Large intestine (tissue), 3 donors: Measurements from ENCODE around the gene MOXD1. TPM values are rescaled to one million over a fixed set of nuclear protein-coding genes. Genes with fewer than 3 reads are reported as not detected.
"Not testable (repeated sequence)": the region's sequence is repeated elsewhere in the genome, so short reads cannot be mapped to it uniquely, and the experiment has no call there.

Experiments used
- DNase-seq, 2 donors: peaks; one replicate each; pipeline versions ENCODE4 v3.0.0 to v3.0.0-alpha.2; 2013
- H3K27ac ChIP-seq: one replicate; pipeline ENCODE4 v1.5.1; 2013; ENCODE audit warnings: low read length
- H3K27me3 ChIP-seq: 2 replicates; pipeline ENCODE4 v1.6.1; 2013; ENCODE audit warnings: low read length; ENCODE audit not compliant: control insufficient read depth, insufficient read depth
- H3K36me3 ChIP-seq: 2 replicates; pipeline ENCODE4 v1.6.1; 2013; ENCODE audit warnings: low read length; ENCODE audit not compliant: control insufficient read depth, insufficient read depth
- H3K4me1 ChIP-seq: one replicate; pipeline ENCODE4 v1.6.1; 2013; ENCODE audit warnings: low read length; ENCODE audit not compliant: control insufficient read depth, insufficient read depth
- H3K4me3 ChIP-seq: one replicate; pipeline ENCODE4 v1.5.1; 2013; ENCODE audit warnings: low read length
- H3K9me3 ChIP-seq: one replicate; pipeline ENCODE4 v1.6.1; 2013; ENCODE audit warnings: mild to moderate bottlenecking, low read depth, low read length, moderate library complexity; ENCODE audit not compliant: control insufficient read depth
- WGBS: methylation state at CpG from one replicate; pipeline ENCODE4 v1.1.5; 2013; ENCODE audit warnings: low lambda C conversion rate; ENCODE audit not compliant: insufficient coverage; 5-methylcytosine and 5-hydroxymethylcytosine counted together
- polyA plus RNA-seq: library from polyadenylated mRNA; unstranded; fragments of 120-200 nt; gene quantifications from one replicate; pipeline ENCODE4 v1.2.1, GENCODE V29; 2013

The MOXD1 gene
- polyA plus RNA-seq, 1 donor, result 13.6 TPM

DNA sequence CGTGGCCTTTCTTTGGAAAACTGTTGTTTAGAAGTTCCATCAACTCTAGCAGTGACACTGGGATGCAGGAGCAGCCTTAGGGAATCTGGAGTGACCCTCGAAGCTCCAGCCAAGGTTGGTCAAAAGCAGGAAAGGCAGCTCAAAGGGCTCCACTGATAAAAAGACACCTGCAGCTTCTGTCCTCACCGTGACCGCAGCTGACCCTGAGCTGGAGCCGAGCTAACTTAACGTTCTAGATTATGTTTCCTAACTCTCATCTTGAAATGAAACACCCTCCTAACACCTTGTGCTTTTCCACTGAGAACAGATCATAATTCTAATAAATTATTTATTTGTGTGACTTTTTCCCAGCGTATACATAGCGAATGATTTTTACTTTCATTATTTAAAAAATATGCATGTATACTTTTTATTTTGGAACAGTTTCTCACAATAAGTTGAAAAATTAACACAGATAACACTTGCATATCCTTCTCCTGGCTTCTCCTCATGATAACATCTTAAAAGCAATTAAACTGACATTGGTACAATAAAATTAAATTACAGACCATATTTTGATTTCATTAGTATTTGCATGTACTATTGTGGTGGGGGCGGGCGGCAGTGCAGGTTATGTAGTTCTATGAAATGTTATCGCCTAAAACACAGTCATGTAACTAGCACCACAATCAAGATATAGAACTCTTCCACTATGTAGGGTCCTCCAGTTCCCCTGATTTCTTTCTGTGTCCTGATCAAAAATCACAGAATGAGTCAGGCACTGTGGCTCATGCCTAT lies 116.1 kb downstream of the MOXD1 start:
- Histone ChIP-seq H3K4me3 (no peak overlapping the region), H3K27ac (no peak overlapping the region), H3K36me3 (no peaks in the 10 kb centered on the region), H3K4me1 (no peaks in the 10 kb centered on the region), H3K9me3 (no peaks in the 10 kb centered on the region), H3K27me3 (peaks cover 3% of the 10 kb centered on the region)
- no peak for DNase-seq
- 82% methylated on average over 5 of the region's 11 CpGs for WGBS

DNA sequence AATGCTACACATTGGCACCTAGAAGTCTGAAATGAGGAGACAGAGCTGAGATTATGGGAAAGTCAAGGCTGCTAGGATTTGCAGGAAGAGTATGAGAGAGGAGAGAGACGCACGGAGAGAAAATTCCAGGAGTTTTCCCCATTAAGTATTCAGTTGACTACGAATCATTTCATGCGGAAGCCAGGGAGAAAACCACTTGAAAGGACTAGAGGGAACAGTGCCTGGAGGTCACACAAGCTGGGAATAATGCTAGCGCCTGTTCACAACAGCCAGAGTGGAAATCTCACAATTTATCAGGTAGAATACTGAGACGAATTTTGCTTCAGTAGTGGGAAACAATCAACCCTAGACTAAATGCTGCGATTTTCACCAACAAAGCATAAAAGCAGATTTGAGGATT lies 118.6 kb downstream of the MOXD1 start:
- no peaks in the 10 kb centered on the region for H3K36me3 ChIP-seq
- peaks cover 2% of the 10 kb centered on the region for H3K27me3 ChIP-seq
- no peak overlapping the region for H3K4me3 ChIP-seq
- H3K4me1 ChIP-seq, result no peaks in the 10 kb centered on the region
- no peak for DNase-seq
- H3K27ac ChIP-seq, result no peak overlapping the region
- 94% methylated on average over 3 of the region's 7 CpGs for WGBS
- H3K9me3 ChIP-seq, result no peaks in the 10 kb centered on the region

DNA sequence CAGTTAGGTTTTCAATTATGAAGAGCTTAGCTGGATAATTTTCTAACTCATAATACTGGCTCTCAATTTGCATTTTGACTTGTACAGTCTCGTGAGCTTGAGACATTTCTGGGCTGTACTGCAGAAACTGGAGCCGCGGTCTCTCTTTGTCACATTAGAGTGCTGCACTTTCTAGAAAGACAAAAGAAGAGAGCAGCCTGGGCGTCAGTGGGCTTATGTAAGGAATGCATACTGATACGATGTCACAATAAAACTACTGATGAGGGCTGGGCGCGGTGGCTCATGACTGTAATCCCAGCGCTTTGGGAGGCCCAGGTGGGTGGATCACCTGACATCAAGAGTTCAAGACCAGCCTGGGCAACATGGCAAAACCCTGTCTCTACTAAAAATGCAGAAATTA lies 120.8 kb downstream of the MOXD1 start:
- H3K9me3 ChIP-seq, result no peaks in the 10 kb centered on the region
- no peak overlapping the region for H3K4me3 ChIP-seq
- peaks cover 3% of the 10 kb centered on the region for H3K4me1 ChIP-seq
- no peak for DNase-seq
- no peaks in the 10 kb centered on the region for H3K36me3 ChIP-seq
- H3K27ac ChIP-seq, result no peak overlapping the region
- H3K27me3 ChIP-seq, result no peaks in the 10 kb centered on the region
- WGBS, result no CpG with 5 or more reads among the region's 8 CpGs

DNA sequence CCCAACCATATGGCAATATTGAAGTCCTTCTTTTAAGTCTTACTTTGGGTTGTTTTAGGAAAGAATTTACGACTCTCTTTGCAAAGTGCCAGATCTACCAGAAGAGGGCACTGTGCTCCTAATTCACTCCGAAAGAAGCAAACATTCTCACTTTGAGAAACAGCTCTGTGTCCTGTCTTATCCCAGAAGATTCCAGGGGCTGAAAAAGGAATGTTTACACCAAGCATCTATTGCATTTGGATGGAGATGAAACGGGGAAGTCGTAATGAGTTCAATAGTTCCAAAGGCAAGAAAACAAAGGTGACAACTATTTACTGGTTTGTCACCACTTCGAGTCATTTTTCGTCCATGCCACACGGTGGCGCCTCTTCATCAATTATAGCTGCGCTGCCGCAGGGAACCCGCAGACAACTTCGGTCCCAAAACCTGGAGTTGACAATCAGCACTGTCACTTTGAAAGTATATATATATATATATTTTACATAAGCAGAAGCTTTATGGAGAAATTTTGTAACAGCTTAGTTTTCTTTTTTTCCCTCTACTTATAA lies 121.6 kb downstream of the MOXD1 start:
- Histone ChIP-seq H3K27me3 (no peaks in the 10 kb centered on the region), H3K4me1 (peaks cover 6% of the 10 kb centered on the region), H3K4me3 (peak overlapping the region; percentile 51), H3K36me3 (no peaks in the 10 kb centered on the region), H3K27ac (no peak overlapping the region), H3K9me3 (no peaks in the 10 kb centered on the region)
- DNase-seq, result peak; percentile 52 to 69
- WGBS, result no CpG with 5 or more reads among the region's 12 CpGs

GRCh38 chr6:132275066-132275970 lies 126.0 kb downstream of the MOXD1 start:
- no peaks in the 10 kb centered on the region for H3K9me3 ChIP-seq
- H3K27me3 ChIP-seq, result no peaks in the 10 kb centered on the region
- no peaks in the 10 kb centered on the region for H3K36me3 ChIP-seq
- peak in 1 of 2 donors; percentile 81 for DNase-seq
- H3K4me1 ChIP-seq, result peaks cover 15% of the 10 kb centered on the region
- H3K4me3 ChIP-seq, result no peak overlapping the region
- WGBS, result 71% methylated on average over 1 of the region's 13 CpGs
- peak overlapping the region; percentile 59 for H3K27ac ChIP-seq

- Histone ChIP-seq H3K4me1 (peaks cover 15% of the 10 kb centered on the region), H3K9me3 (no peaks in the 10 kb centered on the region), H3K36me3 (no peaks in the 10 kb centered on the region), H3K4me3 (no peak overlapping the region), H3K27ac (no peak overlapping the region), H3K27me3 (no peaks in the 10 kb centered on the region)
- WGBS, result no CpG with 5 or more reads among the region's 10 CpGs
- DNase-seq, result no peak
Observed at GRCh38 chr6:132272776-132273175, 128.5 kb downstream of the MOXD1 start.

DNA sequence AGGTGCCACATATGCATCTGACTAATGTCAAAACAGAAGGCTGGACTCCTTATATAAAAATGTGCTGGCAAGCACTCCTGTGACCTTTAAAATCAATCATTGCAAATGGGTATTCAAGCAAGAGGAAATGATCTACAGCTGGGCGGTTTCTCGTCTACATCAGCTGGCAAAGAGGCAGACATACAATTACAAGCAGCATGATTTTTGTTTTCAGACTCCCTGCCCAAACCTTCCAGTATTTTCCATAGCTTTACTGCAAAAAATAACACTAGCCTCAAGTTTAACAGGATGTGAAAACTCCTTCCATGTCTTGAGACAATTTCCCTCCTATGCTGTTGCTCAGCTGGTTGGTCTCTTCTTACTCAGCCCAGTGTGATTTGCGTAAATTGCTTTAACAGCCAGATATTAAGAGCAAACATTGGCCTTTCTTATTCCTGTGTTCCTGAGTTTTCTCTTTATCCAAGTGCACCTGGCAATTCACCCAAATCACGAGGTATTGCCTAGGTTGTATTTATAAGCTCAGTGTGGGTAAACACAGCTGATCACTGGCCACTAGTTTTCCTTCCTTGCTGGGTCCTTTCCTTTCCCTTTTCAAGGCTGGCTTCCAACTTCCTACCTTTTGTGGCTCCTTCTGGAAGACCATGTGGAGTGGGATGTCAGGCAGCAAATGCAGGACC lies 130.4 kb downstream of the MOXD1 start:
- WGBS, result no CpG with 5 or more reads among the region's 4 CpGs
- Histone ChIP-seq H3K4me3 (no peak overlapping the region), H3K36me3 (no peaks in the 10 kb centered on the region), H3K27me3 (no peaks in the 10 kb centered on the region), H3K27ac (no peak overlapping the region), H3K4me1 (peaks cover 15% of the 10 kb centered on the region), H3K9me3 (no peaks in the 10 kb centered on the region)
- peak in 1 of 2 donors; percentile 62 for DNase-seq

- H3K36me3 ChIP-seq, H3K9me3 ChIP-seq, H3K27ac ChIP-seq, H3K4me3 ChIP-seq, DNase-seq, H3K4me1 ChIP-seq, H3K27me3 ChIP-seq: not testable (repeated sequence)
- 96% methylated on average over 3 of the region's 5 CpGs for WGBS
Observed at GRCh38 chr6:132268666-132269065, 132.6 kb downstream of the MOXD1 start.

GRCh38 chr6:132268209-132268608 lies 133.1 kb downstream of the MOXD1 start:
- DNase-seq, result no peak
- H3K36me3 ChIP-seq, result no peaks in the 10 kb centered on the region

GRCh38 chr6:132265451-132266097 lies 135.7 kb downstream of the MOXD1 start:
- Histone ChIP-seq H3K27me3 (no peaks in the 10 kb centered on the region), H3K4me1 (peaks cover 2% of the 10 kb centered on the region), H3K9me3 (no peaks in the 10 kb centered on the region)

More at GRCh38 chr6:132268209-132268608, 133.1 kb downstream of the MOXD1 start:
- Histone ChIP-seq H3K27me3 (no peaks in the 10 kb centered on the region), H3K4me1 (peaks cover 4% of the 10 kb centered on the region), H3K4me3 (no peak overlapping the region), H3K9me3 (no peaks in the 10 kb centered on the region), H3K27ac (no peak overlapping the region)
- WGBS, result no CpG with 5 or more reads among the region's 2 CpGs

More at GRCh38 chr6:132265451-132266097, 135.7 kb downstream of the MOXD1 start:
- no peaks in the 10 kb centered on the region for H3K36me3 ChIP-seq
- H3K27ac ChIP-seq, result no peak overlapping the region
- H3K4me3 ChIP-seq, result no peak overlapping the region
- DNase-seq, result no peak
